ENCODE results near the gene C1QTNF8. TPM values are rescaled to one million over a fixed set of nuclear protein-coding genes. Genes with fewer than 3 reads are reported as not detected.

C1QTNF8 gene
- polyA plus RNA-seq, 2 of the 4 experiments (the other 2 are of a cell fraction) = not detected

GRCh38 chr16:1079341-1079740, 16.7 kb downstream of the C1QTNF8 start:
- DNase-seq (ENCODE audit: low read depth in 1 of 2, low spot score in 1 of 2) (no peak), ATAC-seq (no peak), FAIRE-seq (no peak)
- Histone ChIP-seq H3K27ac (peak overlapping the region in 1 of 2 experiments; percentile 72; a peak in 3 of 6 replicates), H3K4me3 (no peak overlapping the region), H3K9me3 (peaks cover 6% of the 10 kb centered on the region), H3K4me1 (peaks cover 49% of the 10 kb centered on the region), H3K4me2 (peak overlapping the region; percentile 69)
- 97% methylated on average over 43 of the region's 43 CpGs for WGBS (ENCODE audit: missing lambda C conversion rate)
- CTCF ChIA-PET = interaction anchor here (0.9 to 11.9 kb wide), 4 partner anchors 10 to 23 kb away, joined by 3 to 108 read pairs (median 4); no protein-coding TSS in a partner anchor
- POLR2A ChIA-PET = no interaction called here
- TF ChIP-seq NR3C1 (IDR thresholded peaks at IDR 0.05) = no peak
- TF ChIP-seq RAD21 (conservative IDR thresholded peaks at IDR 0.05 in 1 of 2, IDR thresholded peaks at IDR 0.05 in 1 of 2) = no peak
- no peak for TF ChIP-seq SMC3 (IDR thresholded peaks at IDR 0.05)
- TF ChIP-seq KDM5A (IDR thresholded peaks at IDR 0.05) = no peak
- no peak for TF ChIP-seq NFE2L2 (conservative IDR thresholded peaks at IDR 0.05; ENCODE audit: low read length)
- TF ChIP-seq TP53 (CRISPR knock-in tag; IDR thresholded peaks at IDR 0.05) = no peak
- TF ChIP-seq RNF2 (IDR thresholded peaks at IDR 0.05; ENCODE audit: borderline replicate concordance, low read depth) = no peak
- no peak for TF ChIP-seq JUNB (IDR thresholded peaks at IDR 0.05)
- no peak for TF ChIP-seq KDM1A (IDR thresholded peaks at IDR 0.05; ENCODE audit: low read depth)
- no peak for TF ChIP-seq MAZ (IDR thresholded peaks at IDR 0.05; ENCODE audit: borderline replicate concordance, low read depth, low read length)

DNA sequence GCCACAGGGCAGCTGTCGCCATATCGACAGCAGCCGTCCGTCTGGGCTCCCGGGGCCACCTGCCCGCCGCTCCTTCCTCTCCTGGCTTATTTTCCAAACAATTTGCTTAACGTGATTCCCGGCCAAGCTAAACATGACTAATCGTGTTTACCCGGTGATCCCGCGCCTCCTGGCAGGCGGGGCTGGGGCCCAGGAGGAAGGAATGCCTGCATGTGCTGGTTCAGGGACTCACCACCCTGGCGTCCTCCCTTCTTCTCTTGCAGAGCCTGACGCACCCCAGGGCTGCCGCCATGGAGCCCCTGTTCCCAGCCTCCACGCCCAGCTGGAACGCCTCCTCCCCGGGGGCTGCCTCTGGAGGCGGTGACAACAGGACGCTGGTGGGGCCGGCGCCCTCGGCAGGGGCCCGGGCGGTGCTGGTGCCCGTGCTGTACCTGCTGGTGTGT, 17.4 kb downstream of the C1QTNF8 start:
- peaks cover 49% of the 10 kb centered on the region for H3K4me1 ChIP-seq
- H3K4me3 ChIP-seq = peak overlapping the region; percentile 12; the same call in 1 of the 3 replicates
- FAIRE-seq = no peak

More for the DNA sequence above, 17.4 kb downstream of the C1QTNF8 start:
- ChIA-PET POLR2A (interaction anchor here (1.1 kb wide), 1 partner anchor 15 kb away, joined by 4 read pairs; no protein-coding TSS in a partner anchor), CTCF (interaction anchor here (1.0 to 11.9 kb wide), 4 partner anchors 10 to 22 kb away, joined by 3 to 108 read pairs (median 4); no protein-coding TSS in a partner anchor)
- 4% methylated on average over 9 of the region's 28 CpGs for whole genome bisulfite sequencing (ENCODE audit: missing lambda C conversion rate)
- peak; percentile 72 to 84 for ATAC-seq
- Histone ChIP-seq H3K4me2 (peak overlapping the region; percentile 69), H3K27ac (peak overlapping the region; percentile 24 to 72; a peak in 3 of 6 replicates), H3K9me3 (no peaks in the 10 kb centered on the region)
- TF ChIP-seq, protein P1, sequence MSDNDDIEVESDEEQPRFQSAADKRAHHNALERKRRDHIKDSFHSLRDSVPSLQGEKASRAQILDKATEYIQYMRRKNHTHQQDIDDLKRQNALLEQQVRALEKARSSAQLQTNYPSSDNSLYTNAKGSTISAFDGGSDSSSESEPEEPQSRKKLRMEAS (IDR thresholded peaks at IDR 0.05) = peak; percentile 95
- TF ChIP-seq FOSL2 (IDR thresholded peaks at IDR 0.05) = peak; percentile 50; the same call in 1 of the 2 replicates
- peak; percentile 86 for TF ChIP-seq FOSL2 (CRISPR knock-in tag; IDR thresholded peaks at IDR 0.05)
- TF ChIP-seq, protein P2, sequence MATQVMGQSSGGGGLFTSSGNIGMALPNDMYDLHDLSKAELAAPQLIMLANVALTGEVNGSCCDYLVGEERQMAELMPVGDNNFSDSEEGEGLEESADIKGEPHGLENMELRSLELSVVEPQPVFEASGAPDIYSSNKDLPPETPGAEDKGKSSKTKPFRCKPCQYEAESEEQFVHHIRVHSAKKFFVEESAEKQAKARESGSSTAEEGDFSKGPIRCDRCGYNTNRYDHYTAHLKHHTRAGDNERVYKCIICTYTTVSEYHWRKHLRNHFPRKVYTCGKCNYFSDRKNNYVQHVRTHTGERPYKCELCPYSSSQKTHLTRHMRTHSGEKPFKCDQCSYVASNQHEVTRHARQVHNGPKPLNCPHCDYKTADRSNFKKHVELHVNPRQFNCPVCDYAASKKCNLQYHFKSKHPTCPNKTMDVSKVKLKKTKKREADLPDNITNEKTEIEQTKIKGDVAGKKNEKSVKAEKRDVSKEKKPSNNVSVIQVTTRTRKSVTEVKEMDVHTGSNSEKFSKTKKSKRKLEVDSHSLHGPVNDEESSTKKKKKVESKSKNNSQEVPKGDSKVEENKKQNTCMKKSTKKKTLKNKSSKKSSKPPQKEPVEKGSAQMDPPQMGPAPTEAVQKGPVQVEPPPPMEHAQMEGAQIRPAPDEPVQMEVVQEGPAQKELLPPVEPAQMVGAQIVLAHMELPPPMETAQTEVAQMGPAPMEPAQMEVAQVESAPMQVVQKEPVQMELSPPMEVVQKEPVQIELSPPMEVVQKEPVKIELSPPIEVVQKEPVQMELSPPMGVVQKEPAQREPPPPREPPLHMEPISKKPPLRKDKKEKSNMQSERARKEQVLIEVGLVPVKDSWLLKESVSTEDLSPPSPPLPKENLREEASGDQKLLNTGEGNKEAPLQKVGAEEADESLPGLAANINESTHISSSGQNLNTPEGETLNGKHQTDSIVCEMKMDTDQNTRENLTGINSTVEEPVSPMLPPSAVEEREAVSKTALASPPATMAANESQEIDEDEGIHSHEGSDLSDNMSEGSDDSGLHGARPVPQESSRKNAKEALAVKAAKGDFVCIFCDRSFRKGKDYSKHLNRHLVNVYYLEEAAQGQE (IDR thresholded peaks at IDR 0.05) = no peak
- no peak for TF ChIP-seq NFE2L2 (conservative IDR thresholded peaks at IDR 0.05; ENCODE audit: low read length)
- peak in 1 of 2 experiments; percentile 50; a peak in 1 of 4 replicates for TF ChIP-seq CEBPB (IDR thresholded peaks at IDR 0.05)
- peak; percentile 58; the same call in 1 of the 2 replicates for TF ChIP-seq JUNB (IDR thresholded peaks at IDR 0.05)
- TF ChIP-seq E2F6 (IDR thresholded peaks at IDR 0.05; ENCODE audit: borderline replicate concordance, low read depth) = peak; percentile 84
- TF ChIP-seq GATA3 (IDR thresholded peaks at IDR 0.05; ENCODE audit: borderline replicate concordance) = peak; percentile 86
- TF ChIP-seq JUN (IDR thresholded peaks at IDR 0.05) = 0 out of 5 replicates have a peak, but pooled peaks of 1 of the 2 experiments have one; percentile 44
- peak; percentile 76 for TF ChIP-seq MYC (IDR thresholded peaks at IDR 0.05; ENCODE audit: borderline replicate concordance, low read length)
- no peak for TF ChIP-seq HOXB5 (CRISPR knock-in tag; IDR thresholded peaks at IDR 0.05)
- no peak for TF ChIP-seq TFCP2L1 (CRISPR knock-in tag; IDR thresholded peaks at IDR 0.05)
- DNase-seq (ENCODE audit: low read depth in 1 of 2, low spot score in 1 of 2) = peak; percentile 87 to 93

Data from A549 (cell line).